Smooth muscle cell (in vitro differentiated cells): ENCODE results near the gene PSTPIP1. TPM values are rescaled to one million over a fixed set of nuclear protein-coding genes. Genes with fewer than 3 reads are reported as not detected.

Experiments used
- DNase-seq: peaks from one replicate; lab custom pipeline; 2025; ENCODE audit not compliant: unreplicated experiment; lab: John Stamatoyannopoulos, UW
- H2AFZ ChIP-seq: fragments of 200-600 bp; sonication (generic); 2 replicates; pipeline ENCODE4 v1.6.0; 2016; ENCODE audit warnings: antibody characterized with exemption, low read depth, mild to moderate bottlenecking
- H3F3A ChIP-seq: fragments of 200-600 bp; sonication (generic); 2 replicates; pipeline ENCODE4 v1.6.0; 2017; ENCODE audit warnings: antibody characterized with exemption, low read depth
- H3K27ac ChIP-seq: fragments of 200-600 bp; sonication (generic); 2 replicates; pipeline ENCODE4 v1.5.1; 2016; ENCODE audit warnings: low read depth, mild to moderate bottlenecking
- H3K27me3 ChIP-seq: fragments of 200-600 bp; sonication (generic); 2 replicates; pipeline ENCODE4 v1.6.1; 2016; ENCODE audit warnings: low read depth, mild to moderate bottlenecking
- H3K36me3 ChIP-seq: fragments of 200-600 bp; sonication (generic); 2 replicates; pipeline ENCODE4 v1.5.1; 2016; ENCODE audit warnings: low read depth
- H3K4me1 ChIP-seq: fragments of 200-600 bp; sonication (generic); 2 replicates; pipeline ENCODE4 v1.5.1; 2016; ENCODE audit warnings: low read depth
- H3K4me2 ChIP-seq: fragments of 200-600 bp; sonication (generic); 2 replicates; pipeline ENCODE4 v1.6.0; 2016; ENCODE audit warnings: mild to moderate bottlenecking
- H3K4me3 ChIP-seq: fragments of 200-600 bp; sonication (generic); 2 replicates; pipeline ENCODE4 v1.5.1; 2016; ENCODE audit warnings: mild to moderate bottlenecking
- H3K79me2 ChIP-seq: fragments of 200-600 bp; sonication (generic); 2 replicates; pipeline ENCODE4 v1.6.0; 2016; ENCODE audit warnings: low read depth, mild to moderate bottlenecking
- H3K9ac ChIP-seq: fragments of 200-600 bp; sonication (generic); 2 replicates; pipeline ENCODE4 v1.6.0; 2016; ENCODE audit warnings: low read depth
- H3K9me3 ChIP-seq: fragments of 200-600 bp; sonication (generic); replicated peaks from 2 replicates; pipeline ENCODE4 v1.5.1; 2016; ENCODE audit warnings: low read depth
- H4K20me1 ChIP-seq: fragments of 200-600 bp; sonication (generic); 2 replicates; pipeline ENCODE4 v1.6.0; 2016; ENCODE audit warnings: low read depth
- WGBS: methylation state at CpG from one replicate; pipeline ENCODE4 v1.1.7; 2016; ENCODE audit warnings: low lambda C conversion rate; 5-methylcytosine and 5-hydroxymethylcytosine counted together
- polyA plus RNA-seq: library from polyadenylated mRNA; unstranded; fragments of >200 nt; fragmentation: Nextera tagmentation; extraction: Ambion mirVana; gene quantifications from 2 replicates; pipeline ENCODE4 v1.2.1, GENCODE V29; 2016
- total RNA-seq: library from RNA; depleted of rRNA; stranded (reverse); fragments of >200 nt; gene quantifications from 2 replicates; pipeline ENCODE4 v1.2.3, GENCODE V29; 2014
- TF ChIP-seq, protein P1 (sequence below): fragments of 200-600 bp; sonication (generic); IDR thresholded peaks from 2 replicates; pipeline ENCODE4 v1.5.1; 2017; ENCODE audit warnings: borderline replicate concordance, mild to moderate bottlenecking, antibody characterized with exemption; ENCODE audit not compliant: insufficient read depth, poor library complexity, severe bottlenecking

The PSTPIP1 gene
- total and polyA plus RNA-seq, 2 experiments from 2014 or later: 0.38 TPM; not detected in 1

DNA sequence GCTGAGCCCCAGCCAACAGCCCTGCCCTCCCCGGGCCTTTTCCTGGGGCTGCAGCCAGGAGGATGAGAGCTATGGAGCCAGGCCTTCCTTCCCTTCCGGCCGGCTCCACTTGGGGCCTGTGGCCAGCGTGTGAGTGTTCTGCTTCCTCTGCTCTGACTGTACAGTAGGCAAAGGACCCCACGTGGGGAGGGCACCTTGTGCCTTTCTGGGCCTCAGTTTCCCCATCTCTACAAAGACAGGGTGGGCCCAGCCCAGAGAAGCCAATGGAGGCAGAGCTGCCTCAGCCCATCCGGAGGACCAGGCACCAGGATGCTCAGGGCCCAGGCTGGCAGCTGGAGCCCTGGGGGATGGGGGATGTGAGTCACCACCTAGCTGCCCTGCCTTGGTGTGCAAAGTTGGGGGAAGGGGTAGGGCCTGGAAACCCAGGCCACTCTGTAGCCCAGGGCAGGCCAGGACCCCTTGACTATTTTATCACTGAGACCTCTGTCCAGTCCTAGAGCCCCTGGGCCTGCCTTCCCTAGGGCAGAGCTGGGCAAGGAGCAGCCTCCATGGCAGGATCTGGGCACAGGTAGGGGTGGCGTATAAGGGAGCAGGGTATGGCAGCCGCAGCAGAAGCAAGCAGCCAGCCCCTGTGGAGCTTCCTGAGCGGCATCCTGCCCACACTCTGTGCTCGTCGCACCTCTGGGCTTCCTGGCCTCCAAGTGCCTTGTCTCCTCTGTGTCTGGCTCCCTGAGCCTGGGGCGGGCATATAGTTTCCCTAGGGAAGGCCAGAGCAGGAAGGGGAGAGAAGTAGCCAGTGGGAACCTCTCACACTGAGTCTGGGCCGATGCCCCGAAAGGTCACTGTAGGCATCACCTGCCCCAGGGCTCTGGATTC lies 1.8 kb downstream of the PSTPIP1 start:
- no peaks in the 10 kb centered on the region for H3K27me3 ChIP-seq
- H2AFZ ChIP-seq: no peak overlapping the region
- WGBS: 90% methylated on average over 14 of the region's 14 CpGs
- H3K4me1 ChIP-seq: no peaks in the 10 kb centered on the region
- TF ChIP-seq, protein P1, sequence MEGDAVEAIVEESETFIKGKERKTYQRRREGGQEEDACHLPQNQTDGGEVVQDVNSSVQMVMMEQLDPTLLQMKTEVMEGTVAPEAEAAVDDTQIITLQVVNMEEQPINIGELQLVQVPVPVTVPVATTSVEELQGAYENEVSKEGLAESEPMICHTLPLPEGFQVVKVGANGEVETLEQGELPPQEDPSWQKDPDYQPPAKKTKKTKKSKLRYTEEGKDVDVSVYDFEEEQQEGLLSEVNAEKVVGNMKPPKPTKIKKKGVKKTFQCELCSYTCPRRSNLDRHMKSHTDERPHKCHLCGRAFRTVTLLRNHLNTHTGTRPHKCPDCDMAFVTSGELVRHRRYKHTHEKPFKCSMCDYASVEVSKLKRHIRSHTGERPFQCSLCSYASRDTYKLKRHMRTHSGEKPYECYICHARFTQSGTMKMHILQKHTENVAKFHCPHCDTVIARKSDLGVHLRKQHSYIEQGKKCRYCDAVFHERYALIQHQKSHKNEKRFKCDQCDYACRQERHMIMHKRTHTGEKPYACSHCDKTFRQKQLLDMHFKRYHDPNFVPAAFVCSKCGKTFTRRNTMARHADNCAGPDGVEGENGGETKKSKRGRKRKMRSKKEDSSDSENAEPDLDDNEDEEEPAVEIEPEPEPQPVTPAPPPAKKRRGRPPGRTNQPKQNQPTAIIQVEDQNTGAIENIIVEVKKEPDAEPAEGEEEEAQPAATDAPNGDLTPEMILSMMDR: no peak
- no peaks in the 10 kb centered on the region for H3K79me2 ChIP-seq
- no peaks in the 10 kb centered on the region for H3K9me3 ChIP-seq
- H3F3A ChIP-seq: no peaks in the 10 kb centered on the region
- no peak overlapping the region for H3K9ac ChIP-seq
- H4K20me1 ChIP-seq: no peaks in the 10 kb centered on the region
- no peak overlapping the region for H3K4me3 ChIP-seq
- H3K4me2 ChIP-seq: no peak overlapping the region
- no peak for DNase-seq
- no peaks in the 10 kb centered on the region for H3K36me3 ChIP-seq
- no peak overlapping the region for H3K27ac ChIP-seq

DNA sequence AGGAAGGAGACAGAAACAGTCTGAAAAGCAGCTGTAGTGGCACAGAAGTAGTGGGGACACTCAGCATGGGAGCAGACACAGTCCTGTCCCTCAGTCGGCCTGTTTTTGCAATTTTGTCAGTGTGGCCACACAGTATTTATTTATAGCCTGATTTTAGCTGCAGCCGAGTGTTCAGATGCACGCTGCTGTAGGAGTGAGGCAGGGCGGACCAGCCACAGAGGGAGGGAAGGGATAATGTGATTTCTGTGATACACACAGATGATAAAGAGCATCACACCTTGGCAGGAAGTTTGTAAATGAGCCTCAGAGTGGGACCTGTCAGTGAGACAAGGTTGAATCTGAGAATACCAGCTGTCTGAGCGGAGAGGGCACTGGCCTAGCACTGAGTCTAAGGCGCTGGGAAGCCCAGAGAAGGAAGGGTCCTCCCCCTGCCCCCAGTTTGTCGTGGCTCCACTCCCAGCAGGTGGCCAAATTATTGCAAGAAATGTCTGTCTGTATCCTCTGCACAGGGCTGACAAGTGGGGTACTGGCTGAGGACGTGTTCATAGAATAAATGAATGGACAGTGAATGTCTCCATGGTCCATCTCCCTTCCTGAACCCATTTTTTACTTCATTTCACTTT lies 3.8 kb downstream of the PSTPIP1 start:
- no peak overlapping the region for H3K4me2 ChIP-seq
- no peak overlapping the region for H2AFZ ChIP-seq
- H3K9ac ChIP-seq: no peak overlapping the region
- no peaks in the 10 kb centered on the region for H3K79me2 ChIP-seq
- no peak for DNase-seq
- no peaks in the 10 kb centered on the region for H3K9me3 ChIP-seq
- no peak overlapping the region for H3K27ac ChIP-seq
- 81% methylated on average over 8 of the region's 8 CpGs for WGBS
- no peaks in the 10 kb centered on the region for H3F3A ChIP-seq
- no peaks in the 10 kb centered on the region for H3K4me1 ChIP-seq
- H4K20me1 ChIP-seq: no peaks in the 10 kb centered on the region
- H3K36me3 ChIP-seq: no peaks in the 10 kb centered on the region
- no peaks in the 10 kb centered on the region for H3K27me3 ChIP-seq
- no peak overlapping the region for H3K4me3 ChIP-seq
- TF ChIP-seq, protein P1: no peak

DNA sequence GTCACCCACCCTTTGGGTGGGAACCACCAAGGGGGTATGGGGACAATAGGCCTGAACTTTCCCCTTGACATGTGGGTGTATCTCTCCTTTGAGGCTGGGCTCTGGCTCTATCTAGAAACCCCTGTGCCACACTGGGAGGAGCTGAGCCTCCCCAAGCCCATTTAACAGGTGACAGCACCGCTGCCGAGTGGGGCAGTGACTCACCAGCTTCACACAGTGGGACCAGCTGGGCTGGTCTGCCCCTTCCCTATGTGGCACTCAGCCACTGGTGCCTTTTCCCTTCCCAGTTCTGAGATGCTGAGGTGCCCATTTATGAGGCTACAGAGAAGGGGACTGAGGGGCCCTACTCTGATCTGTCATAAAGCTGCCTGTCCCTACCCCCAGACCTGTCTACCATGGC lies 5.1 kb downstream of the PSTPIP1 start:
- H4K20me1 ChIP-seq: no peaks in the 10 kb centered on the region
- WGBS: 77% methylated on average over 2 of the region's 2 CpGs
- no peak overlapping the region for H3K4me3 ChIP-seq
- no peaks in the 10 kb centered on the region for H3K27me3 ChIP-seq
- no peaks in the 10 kb centered on the region for H3K9me3 ChIP-seq
- no peak overlapping the region for H3K27ac ChIP-seq
- H3K9ac ChIP-seq: no peak overlapping the region
- H3K79me2 ChIP-seq: no peaks in the 10 kb centered on the region
- H3F3A ChIP-seq: no peaks in the 10 kb centered on the region
- H3K4me1 ChIP-seq: no peaks in the 10 kb centered on the region
- H3K36me3 ChIP-seq: no peaks in the 10 kb centered on the region
- no peak overlapping the region for H2AFZ ChIP-seq
- DNase-seq: no peak
- TF ChIP-seq, protein P1: no peak
- H3K4me2 ChIP-seq: no peak overlapping the region
